EH (cell line): Measurements from ENCODE around the gene IZUMO4.
"Not testable (repeated sequence)": the region's sequence is repeated elsewhere in the genome, so short reads cannot be mapped to it uniquely, and the experiment has no call there.

ENCODE experiments used
- DNase-seq: peaks from one replicate; pipeline ENCODE4 v3.0.0-alpha.2; 2015; ENCODE audit warnings: low read depth

IZUMO4 gene

GRCh38 chr19:2122982-2123381 is 26.3 kb downstream of the IZUMO4 start:
- DNase-seq = no peak

GRCh38 chr19:2123682-2124387 is 27.1 kb downstream of the IZUMO4 start:
- DNase-seq = peak; percentile 32

GRCh38 chr19:2126879-2127518 is 30.3 kb downstream of the IZUMO4 start:
- DNase-seq = no peak

- no peak for DNase-seq
Observed at GRCh38 chr19:2127758-2128157, 31.0 kb downstream of the IZUMO4 start.

- DNase-seq = not testable (repeated sequence)
Observed at GRCh38 chr19:2128252-2128651, 31.5 kb downstream of the IZUMO4 start.

- DNase-seq = no peak
Observed at GRCh38 chr19:2129022-2129421, 32.3 kb downstream of the IZUMO4 start.

- no peak for DNase-seq
Observed at GRCh38 chr19:2129486-2129885, 32.8 kb downstream of the IZUMO4 start.

GRCh38 chr19:2129892-2130770 is 33.4 kb downstream of the IZUMO4 start:
- DNase-seq = no peak

- DNase-seq = not testable (repeated sequence)
Observed at GRCh38 chr19:2131012-2131975, 34.6 kb downstream of the IZUMO4 start.

GRCh38 chr19:2132191-2132590 is 35.5 kb downstream of the IZUMO4 start:
- DNase-seq = no peak

GRCh38 chr19:2132731-2133490 is 36.2 kb downstream of the IZUMO4 start:
- no peak for DNase-seq

- no peak for DNase-seq
Observed at GRCh38 chr19:2135474-2136402, 39.0 kb downstream of the IZUMO4 start.

GRCh38 chr19:2136796-2137195 is 40.1 kb downstream of the IZUMO4 start:
- no peak for DNase-seq

GRCh38 chr19:2138061-2138728 is 41.5 kb downstream of the IZUMO4 start:
- DNase-seq = no peak

GRCh38 chr19:2139385-2140137 is 42.8 kb downstream of the IZUMO4 start:
- no peak for DNase-seq

- DNase-seq = no peak
Observed at GRCh38 chr19:2140138-2140569, 43.4 kb downstream of the IZUMO4 start.

- DNase-seq = no peak
Observed at GRCh38 chr19:2142173-2142829, 45.6 kb downstream of the IZUMO4 start.

GRCh38 chr19:2144190-2144589 is 47.5 kb downstream of the IZUMO4 start:
- no peak for DNase-seq
